Measurements from ENCODE around the gene ACSM5.

ACSM5 gene

DNA sequence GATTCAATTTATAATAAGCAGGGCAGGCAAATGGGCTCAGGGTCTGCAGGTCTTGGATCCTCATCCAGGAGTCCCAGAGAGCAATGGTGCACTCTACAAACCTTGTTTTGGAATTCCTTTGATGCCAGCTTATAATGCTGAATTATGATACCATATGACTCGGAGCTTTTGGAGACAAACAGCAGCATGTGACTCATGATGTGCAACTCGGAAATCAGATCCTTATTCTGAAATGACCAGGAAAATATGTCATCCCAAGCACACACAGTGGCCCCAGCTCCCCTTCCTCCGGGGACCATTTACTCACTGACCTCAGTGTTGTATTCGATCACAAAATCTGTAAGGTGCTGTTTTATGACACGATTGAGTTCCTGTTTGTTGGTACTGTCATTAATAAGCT is 36.6 kb upstream of the ACSM5 start:
- Histone ChIP-seq H3K27me3 (ENCODE audit: insufficient read depth, low read length, poor library complexity) (no peaks in the 10 kb centered on the region), H3K56ac (ENCODE audit: low read length) (no peak overlapping the region), H2AK5ac (ENCODE audit: low read length) (no peak overlapping the region), H4K5ac (ENCODE audit: low read length) (no peak overlapping the region), H3K23ac (ENCODE audit: low read length) (no peak overlapping the region), H3K4me1 (ENCODE audit: control insufficient read depth, low read depth, low read length) (no peaks in the 10 kb centered on the region), H2BK120ac (ENCODE audit: low read depth, low read length) (no peak overlapping the region), H3K4me3 (ENCODE audit: low read length) (no peak overlapping the region), H3K36me3 (ENCODE audit: control insufficient read depth, insufficient read depth, low read length) (no peaks in the 10 kb centered on the region), H2BK5ac (ENCODE audit: low read length) (no peak overlapping the region), H2BK15ac (replicated peaks; ENCODE audit: low read depth) (no peak overlapping the region), H3K79me2 (ENCODE audit: control insufficient read depth, insufficient read depth, low read length) (no peaks in the 10 kb centered on the region), H3K27ac (ENCODE audit: low read depth, low read length) (no peak overlapping the region), H3K4me2 (ENCODE audit: low read length) (no peak overlapping the region), H3K4ac (ENCODE audit: low read depth, low read length) (no peak overlapping the region), H3K9ac (ENCODE audit: low read length) (no peak overlapping the region), H3K18ac (ENCODE audit: low read length) (no peak overlapping the region), H4K8ac (ENCODE audit: low read depth, low read length) (no peak overlapping the region), H3K79me1 (ENCODE audit: low read length) (no peaks in the 10 kb centered on the region)
- DNase-seq, result no peak
- WGBS (ENCODE audit: extremely low coverage, insufficient coverage, low lambda C conversion rate), result no CpG with 5 or more reads among the region's 5 CpGs

DNA sequence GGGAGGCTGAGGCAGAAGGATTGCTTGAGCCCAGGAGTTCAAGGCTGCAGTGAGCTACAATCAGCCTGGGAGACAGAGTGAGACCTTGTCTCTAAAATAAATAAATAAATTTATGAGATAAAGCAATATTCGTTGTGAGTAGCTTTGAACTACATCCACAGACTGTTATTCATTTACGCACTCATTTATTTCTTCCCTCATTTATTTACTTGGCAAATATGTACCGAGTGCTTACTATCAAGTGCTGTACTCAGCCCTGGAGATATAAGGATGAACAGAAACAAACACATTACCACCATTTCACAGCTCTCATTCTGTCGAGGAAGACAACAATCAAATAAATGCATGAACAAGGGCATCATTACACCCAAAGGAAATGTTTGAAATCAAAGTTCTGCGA is 32.2 kb upstream of the ACSM5 start:
- no peak overlapping the region for H4K8ac ChIP-seq (ENCODE audit: low read depth, low read length)
- no peaks in the 10 kb centered on the region for H3K79me2 ChIP-seq (ENCODE audit: control insufficient read depth, insufficient read depth, low read length)

DNA sequence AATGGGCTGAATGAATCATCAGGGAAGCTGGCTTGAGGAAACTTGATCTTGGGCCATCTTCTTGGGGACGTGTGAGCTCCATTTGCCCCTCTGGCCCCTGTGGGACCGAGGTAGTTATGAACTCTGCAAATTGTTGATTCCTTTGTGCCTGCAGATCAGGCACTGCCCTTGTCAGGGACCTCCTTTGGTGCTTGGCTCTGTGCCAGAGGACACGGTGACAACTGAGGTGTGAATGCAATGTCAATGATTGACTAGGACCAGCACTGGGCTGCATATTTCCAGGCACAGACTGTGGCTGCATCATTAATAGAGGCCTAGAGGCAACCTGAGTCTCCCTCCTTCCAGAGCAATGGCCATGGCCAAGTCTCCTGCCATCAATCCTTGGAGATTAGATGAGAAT is 28.6 kb upstream of the ACSM5 start:
- H3K4me1 ChIP-seq (ENCODE audit: control insufficient read depth, low read depth, low read length), result no peaks in the 10 kb centered on the region
- no peak overlapping the region for H3K4me2 ChIP-seq (ENCODE audit: low read length)
- H4K5ac ChIP-seq (ENCODE audit: low read length), result no peak overlapping the region
- DNase-seq, result no peak
- H3K36me3 ChIP-seq (ENCODE audit: control insufficient read depth, insufficient read depth, low read length), result no peaks in the 10 kb centered on the region
- H3K79me1 ChIP-seq (ENCODE audit: low read length), result no peaks in the 10 kb centered on the region
- no peak overlapping the region for H2BK5ac ChIP-seq (ENCODE audit: low read length)
- H3K27me3 ChIP-seq (ENCODE audit: insufficient read depth, low read length, poor library complexity), result no peaks in the 10 kb centered on the region
- no peak overlapping the region for H3K9ac ChIP-seq (ENCODE audit: low read length)
- H2BK120ac ChIP-seq (ENCODE audit: low read depth, low read length), result no peak overlapping the region
- no peak overlapping the region for H3K18ac ChIP-seq (ENCODE audit: low read length)
- H3K23ac ChIP-seq (ENCODE audit: low read length), result no peak overlapping the region
- no peak overlapping the region for H3K4me3 ChIP-seq (ENCODE audit: low read length)
- no peak overlapping the region for H3K27ac ChIP-seq (ENCODE audit: low read depth, low read length)
- H3K79me2 ChIP-seq (ENCODE audit: control insufficient read depth, insufficient read depth, low read length), result no peaks in the 10 kb centered on the region
- H4K8ac ChIP-seq (ENCODE audit: low read depth, low read length), result no peak overlapping the region
- H2BK15ac ChIP-seq (replicated peaks; ENCODE audit: low read depth), result no peak overlapping the region
- no peak overlapping the region for H3K56ac ChIP-seq (ENCODE audit: low read length)
- H2AK5ac ChIP-seq (ENCODE audit: low read length), result no peak overlapping the region
- H3K4ac ChIP-seq (ENCODE audit: low read depth, low read length), result no peak overlapping the region
- WGBS (ENCODE audit: extremely low coverage, insufficient coverage, low lambda C conversion rate), result no CpG with 5 or more reads among the region's 3 CpGs

More for the DNA sequence above, 32.2 kb upstream of the ACSM5 start:
- Histone ChIP-seq H3K27me3 (ENCODE audit: insufficient read depth, low read length, poor library complexity) (no peaks in the 10 kb centered on the region), H2BK120ac (ENCODE audit: low read depth, low read length) (no peak overlapping the region), H3K23ac (ENCODE audit: low read length) (no peak overlapping the region), H3K4me2 (ENCODE audit: low read length) (no peak overlapping the region), H3K79me1 (ENCODE audit: low read length) (no peaks in the 10 kb centered on the region), H3K4me1 (ENCODE audit: control insufficient read depth, low read depth, low read length) (no peaks in the 10 kb centered on the region), H3K18ac (ENCODE audit: low read length) (no peak overlapping the region), H2AK5ac (ENCODE audit: low read length) (no peak overlapping the region), H3K4ac (ENCODE audit: low read depth, low read length) (no peak overlapping the region), H4K5ac (ENCODE audit: low read length) (no peak overlapping the region), H3K4me3 (ENCODE audit: low read length) (no peak overlapping the region), H2BK15ac (replicated peaks; ENCODE audit: low read depth) (no peak overlapping the region), H3K27ac (ENCODE audit: low read depth, low read length) (no peak overlapping the region), H3K56ac (ENCODE audit: low read length) (no peak overlapping the region), H2BK5ac (ENCODE audit: low read length) (no peak overlapping the region), H3K9ac (ENCODE audit: low read length) (no peak overlapping the region), H3K36me3 (ENCODE audit: control insufficient read depth, insufficient read depth, low read length) (no peaks in the 10 kb centered on the region)
- no CpG with 5 or more reads among the region's 5 CpGs for WGBS (ENCODE audit: extremely low coverage, insufficient coverage, low lambda C conversion rate)
- no peak for DNase-seq

DNA sequence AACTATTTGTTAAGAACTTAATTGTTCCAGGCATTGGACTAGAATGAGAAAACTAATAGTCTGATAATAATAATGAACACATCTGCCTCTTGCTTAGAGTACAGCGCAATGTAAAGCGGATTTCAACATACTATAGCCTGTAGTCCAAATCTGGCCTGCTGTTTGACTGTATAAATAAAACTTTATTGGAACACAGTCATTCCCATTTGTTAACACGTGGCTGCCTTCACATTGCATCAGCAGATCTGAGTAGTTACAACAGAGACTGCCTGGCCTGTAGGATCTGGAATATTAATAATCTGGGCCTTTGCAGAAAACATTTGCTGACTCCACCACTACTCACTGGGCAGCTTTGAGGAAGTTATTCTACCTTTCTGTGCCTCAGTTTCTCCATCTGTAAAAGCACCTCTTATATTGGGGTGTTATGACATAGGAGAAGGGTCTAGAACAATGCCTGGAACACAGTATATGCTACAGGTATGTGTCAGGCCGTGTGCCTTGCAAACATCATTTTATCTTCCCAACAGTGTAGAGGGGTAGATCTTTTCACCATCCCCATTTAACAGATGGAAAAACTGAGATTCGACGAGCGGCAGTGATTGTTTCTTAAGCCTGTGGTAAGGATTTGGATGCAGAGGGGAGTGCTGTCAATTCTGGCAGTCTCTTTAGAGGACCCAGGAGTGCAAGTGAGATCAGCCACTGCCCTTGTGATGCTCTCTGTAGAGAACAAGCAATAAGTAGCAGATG is 27.0 kb upstream of the ACSM5 start:
- Histone ChIP-seq H3K18ac (ENCODE audit: low read length) (no peak overlapping the region), H3K23ac (ENCODE audit: low read length) (no peak overlapping the region), H3K27ac (ENCODE audit: low read depth, low read length) (no peak overlapping the region), H3K9ac (ENCODE audit: low read length) (no peak overlapping the region), H3K4me1 (ENCODE audit: control insufficient read depth, low read depth, low read length) (no peaks in the 10 kb centered on the region), H3K27me3 (ENCODE audit: insufficient read depth, low read length, poor library complexity) (no peaks in the 10 kb centered on the region), H3K79me2 (ENCODE audit: control insufficient read depth, insufficient read depth, low read length) (no peaks in the 10 kb centered on the region), H3K4me2 (ENCODE audit: low read length) (no peak overlapping the region), H2AK5ac (ENCODE audit: low read length) (no peak overlapping the region), H4K5ac (ENCODE audit: low read length) (no peak overlapping the region), H2BK5ac (ENCODE audit: low read length) (no peak overlapping the region), H3K4ac (ENCODE audit: low read depth, low read length) (no peak overlapping the region), H3K4me3 (ENCODE audit: low read length) (no peak overlapping the region), H3K79me1 (ENCODE audit: low read length) (no peaks in the 10 kb centered on the region), H3K56ac (ENCODE audit: low read length) (no peak overlapping the region), H2BK15ac (replicated peaks; ENCODE audit: low read depth) (no peak overlapping the region), H2BK120ac (ENCODE audit: low read depth, low read length) (no peak overlapping the region), H4K8ac (ENCODE audit: low read depth, low read length) (no peak overlapping the region), H3K36me3 (ENCODE audit: control insufficient read depth, insufficient read depth, low read length) (no peaks in the 10 kb centered on the region)
- no peak for DNase-seq
- WGBS (ENCODE audit: extremely low coverage, insufficient coverage, low lambda C conversion rate), result no CpG with 5 or more reads among the region's 7 CpGs

DNA sequence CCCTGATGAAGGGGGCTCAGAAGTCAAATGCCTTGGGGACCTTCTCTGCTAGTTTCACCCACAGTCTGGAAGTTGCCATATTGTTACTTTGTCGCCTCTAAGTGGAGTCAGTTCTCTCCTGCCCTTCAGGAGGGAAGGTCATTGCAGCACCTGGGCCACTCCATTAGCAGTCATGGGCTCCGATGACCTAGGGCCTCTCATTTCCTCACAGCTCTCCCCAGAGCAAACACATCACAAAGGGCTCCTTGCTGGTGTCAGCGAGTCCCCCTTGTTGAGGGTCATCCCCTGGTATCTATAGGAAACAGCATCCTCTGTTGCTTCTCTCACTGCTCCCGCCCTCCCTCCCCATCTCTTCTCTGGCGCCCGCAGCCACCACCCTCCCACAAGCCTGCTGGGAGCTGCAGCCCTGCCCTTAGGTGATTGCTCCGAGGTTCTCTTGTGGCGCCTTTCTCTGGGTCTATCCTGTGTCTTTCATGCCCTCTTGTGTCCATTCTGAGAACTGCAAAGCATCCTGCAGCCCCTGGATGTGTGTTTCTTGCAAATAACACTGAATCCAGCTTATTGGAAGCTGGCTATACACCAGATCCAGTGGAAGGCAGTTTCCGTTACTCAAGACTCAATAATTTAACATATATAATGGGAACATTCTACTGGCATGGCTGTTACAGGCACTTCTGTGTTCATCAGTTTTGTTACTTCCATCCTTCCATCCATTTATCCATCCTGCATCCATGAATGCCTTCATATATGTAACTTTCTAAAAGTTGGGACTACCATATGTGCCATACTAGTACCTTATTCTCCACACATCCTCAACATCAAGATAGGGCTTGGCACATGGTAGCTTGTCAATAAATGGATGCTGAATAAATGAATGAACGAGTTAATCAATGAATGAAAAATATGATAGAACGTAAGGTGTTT is 26.0 kb upstream of the ACSM5 start:
- no peak overlapping the region for H3K18ac ChIP-seq (ENCODE audit: low read length)
- H3K27ac ChIP-seq (ENCODE audit: low read depth, low read length), result no peak overlapping the region
- H2AK5ac ChIP-seq (ENCODE audit: low read length), result no peak overlapping the region
- H3K4me1 ChIP-seq (ENCODE audit: control insufficient read depth, low read depth, low read length), result no peaks in the 10 kb centered on the region
- H3K4ac ChIP-seq (ENCODE audit: low read depth, low read length), result no peak overlapping the region
- peak; percentile 91 for DNase-seq
- H2BK5ac ChIP-seq (ENCODE audit: low read length), result no peak overlapping the region
- no peaks in the 10 kb centered on the region for H3K36me3 ChIP-seq (ENCODE audit: control insufficient read depth, insufficient read depth, low read length)
- H3K79me2 ChIP-seq (ENCODE audit: control insufficient read depth, insufficient read depth, low read length), result no peaks in the 10 kb centered on the region
- no peak overlapping the region for H3K56ac ChIP-seq (ENCODE audit: low read length)
- H3K9ac ChIP-seq (ENCODE audit: low read length), result no peak overlapping the region
- H3K79me1 ChIP-seq (ENCODE audit: low read length), result no peaks in the 10 kb centered on the region
- H3K4me3 ChIP-seq (ENCODE audit: low read length), result no peak overlapping the region
- H3K4me2 ChIP-seq (ENCODE audit: low read length), result no peak overlapping the region
- no peak overlapping the region for H3K23ac ChIP-seq (ENCODE audit: low read length)
- WGBS (ENCODE audit: extremely low coverage, insufficient coverage, low lambda C conversion rate), result no CpG with 5 or more reads among the region's 11 CpGs
- no peak overlapping the region for H4K5ac ChIP-seq (ENCODE audit: low read length)
- H2BK15ac ChIP-seq (replicated peaks; ENCODE audit: low read depth), result no peak overlapping the region
- H4K8ac ChIP-seq (ENCODE audit: low read depth, low read length), result no peak overlapping the region
- no peaks in the 10 kb centered on the region for H3K27me3 ChIP-seq (ENCODE audit: insufficient read depth, low read length, poor library complexity)
- H2BK120ac ChIP-seq (ENCODE audit: low read depth, low read length), result no peak overlapping the region

Data from mesendoderm (in vitro differentiated cells).